NCI-H748 (cell line): ENCODE results near the gene TFF2.

Experiments used
- DNase-seq: peaks from one replicate; lab custom pipeline; 2025; ENCODE audit not compliant: unreplicated experiment; lab: John Stamatoyannopoulos, UW

Gene TFF2

GRCh38 chr21:42366292-42367010 lies 15.7 kb upstream of the TFF2 start, which contains the start of gene TFF1:
TSS of gene TFF1 (minus strand) at chr21:42366535. CDS start at chr21:42366495, 40 bp downstream.
- no peak for DNase-seq

- DNase-seq, result no peak
Observed at GRCh38 chr21:42365770-42366169, 15.0 kb upstream of the TFF2 start.

DNA sequence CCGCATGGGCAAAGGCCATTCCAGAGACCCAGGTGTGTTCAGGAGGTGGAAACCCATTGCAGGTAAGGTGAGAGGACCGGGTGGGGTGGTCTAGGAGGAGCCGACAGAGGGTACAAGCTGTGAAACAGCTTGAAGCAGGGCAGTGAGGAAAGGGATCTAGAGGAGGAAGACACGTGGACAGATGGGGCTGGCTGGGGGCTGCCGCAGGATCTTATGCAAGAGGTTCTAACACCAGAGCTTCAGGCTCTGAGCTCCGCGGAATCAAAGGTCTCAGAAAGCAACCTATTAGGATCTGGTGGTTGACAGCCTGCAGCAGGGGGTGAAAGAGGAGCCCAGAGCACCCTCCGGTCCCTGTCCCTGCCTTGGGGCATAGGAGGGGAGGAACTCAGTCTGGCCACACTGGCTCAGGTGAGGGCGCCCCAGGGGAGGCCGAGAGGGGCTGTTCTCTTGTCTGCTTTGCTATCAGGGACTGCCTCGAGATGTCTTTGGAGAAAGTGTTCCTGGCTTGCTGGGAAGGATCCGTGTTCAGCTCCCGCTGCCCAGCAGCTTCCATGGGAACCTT lies 13.6 kb upstream of the TFF2 start:
- no peak for DNase-seq

DNA sequence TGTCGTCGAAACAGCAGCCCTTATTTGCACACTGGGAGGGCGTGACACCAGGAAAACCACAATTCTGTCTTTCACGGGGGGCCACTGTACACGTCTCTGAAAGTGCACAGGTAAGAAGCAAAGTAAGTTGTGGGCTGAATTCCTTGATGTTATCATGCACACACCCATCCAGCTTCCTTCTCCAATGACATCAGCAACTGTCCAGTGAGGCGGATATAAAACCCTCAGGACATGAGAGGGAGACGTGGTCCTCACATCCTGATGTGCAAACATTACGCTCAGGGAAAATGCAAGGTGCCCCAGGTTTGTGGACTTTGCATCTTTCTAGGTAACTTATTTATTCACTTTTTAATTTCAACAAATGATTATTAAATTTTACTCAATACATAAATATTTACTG lies 12.5 kb upstream of the TFF2 start:
- no peak for DNase-seq

- no peak for DNase-seq
Observed at GRCh38 chr21:42362700-42363099, 11.9 kb upstream of the TFF2 start.

DNA sequence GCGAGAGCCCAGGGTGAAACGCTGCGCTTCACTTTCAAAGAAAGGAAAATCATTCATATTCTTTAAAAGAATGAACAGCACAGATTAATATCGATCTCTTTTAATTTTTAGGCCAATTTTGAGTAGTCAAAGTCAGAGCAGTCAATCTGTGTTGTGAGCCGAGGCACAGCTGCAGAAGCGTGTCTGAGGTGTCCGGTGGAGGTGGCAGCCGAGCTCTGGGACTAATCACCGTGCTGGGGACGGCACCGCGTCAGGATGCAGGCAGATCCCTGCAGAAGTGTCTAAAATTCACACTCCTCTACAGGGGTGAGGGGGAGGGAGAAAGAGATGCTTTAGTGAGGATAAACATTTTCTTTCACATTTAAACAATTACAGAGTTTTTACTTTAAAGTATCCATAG lies 11.4 kb upstream of the TFF2 start:
- DNase-seq, result no peak

GRCh38 chr21:42361286-42361685 lies 10.5 kb upstream of the TFF2 start:
- DNase-seq, result no peak

DNA sequence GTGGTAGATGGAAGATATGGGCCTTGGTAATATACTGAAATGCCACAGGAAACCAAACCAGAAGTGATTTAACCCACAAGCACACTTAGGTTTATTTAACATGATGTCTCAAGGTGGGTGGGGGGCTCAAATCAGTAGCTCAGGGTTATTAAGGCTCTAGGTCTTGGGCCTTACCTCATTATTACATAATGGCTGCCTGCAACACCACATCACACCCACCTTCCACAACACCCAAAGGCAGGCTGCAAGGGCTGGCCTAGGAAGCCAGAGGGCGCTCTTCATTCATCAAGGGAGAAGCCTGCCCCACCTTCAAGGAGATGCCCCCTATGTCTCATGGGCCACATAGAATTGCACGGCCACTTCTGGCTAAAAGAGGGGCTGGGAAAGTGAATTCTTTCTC lies 9.5 kb upstream of the TFF2 start:
- DNase-seq, result no peak

DNA sequence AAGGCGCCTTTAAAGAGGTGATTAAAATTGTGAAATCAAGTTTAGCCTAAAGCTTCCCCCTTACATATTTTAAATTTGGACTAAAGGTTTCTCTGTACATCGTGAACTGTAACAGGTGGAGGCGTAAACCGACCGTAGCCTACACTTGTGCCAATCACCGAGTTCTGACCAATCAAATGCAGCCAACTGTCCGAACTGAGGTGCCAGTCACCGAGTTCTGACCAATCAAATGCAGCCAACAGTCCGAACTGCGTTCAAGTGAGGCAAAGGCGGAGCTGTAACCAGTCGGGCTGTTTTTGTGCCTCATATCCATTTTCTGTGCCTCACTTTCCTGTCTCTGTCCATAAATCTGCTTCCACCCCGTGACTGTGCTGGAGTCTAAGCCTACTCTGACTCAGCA lies 8.1 kb upstream of the TFF2 start:
- no peak for DNase-seq

- DNase-seq, result no peak
Observed at GRCh38 chr21:42358261-42358660, 7.5 kb upstream of the TFF2 start.

- DNase-seq, result no peak
Observed at GRCh38 chr21:42357307-42357706, 6.5 kb upstream of the TFF2 start.

GRCh38 chr21:42356650-42357049 lies 5.9 kb upstream of the TFF2 start:
- no peak for DNase-seq

DNA sequence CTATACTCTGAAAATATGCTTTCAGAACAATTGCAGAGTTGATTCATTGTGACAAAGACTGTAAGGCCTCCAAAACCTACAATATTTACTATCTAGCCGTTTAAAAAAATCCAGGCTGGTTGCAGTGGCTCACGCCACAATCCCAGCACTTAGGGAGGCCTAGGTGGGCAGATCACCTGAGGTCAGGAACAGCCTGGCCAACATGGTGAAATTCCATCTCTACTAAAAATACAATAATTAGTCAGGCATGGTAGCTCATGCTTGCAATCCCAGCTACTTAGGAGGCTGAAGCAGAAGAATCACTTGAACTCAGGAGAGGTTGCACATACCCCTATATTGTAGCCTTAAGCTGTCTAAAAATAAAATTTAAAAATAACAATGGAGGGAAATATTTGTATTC lies 5.3 kb upstream of the TFF2 start:
- DNase-seq, result no peak

- DNase-seq, result no peak
Observed at GRCh38 chr21:42353623-42354022, 2.8 kb upstream of the TFF2 start.

- DNase-seq, result no peak
Observed at GRCh38 chr21:42352441-42353095, 1.8 kb upstream of the TFF2 start.

- DNase-seq, result no peak
Observed at GRCh38 chr21:42351626-42352440, 1.0 kb upstream of the TFF2 start.

- no peak for DNase-seq
Observed at GRCh38 chr21:42350318-42350910, 380 bp downstream of the TFF2 start.

DNA sequence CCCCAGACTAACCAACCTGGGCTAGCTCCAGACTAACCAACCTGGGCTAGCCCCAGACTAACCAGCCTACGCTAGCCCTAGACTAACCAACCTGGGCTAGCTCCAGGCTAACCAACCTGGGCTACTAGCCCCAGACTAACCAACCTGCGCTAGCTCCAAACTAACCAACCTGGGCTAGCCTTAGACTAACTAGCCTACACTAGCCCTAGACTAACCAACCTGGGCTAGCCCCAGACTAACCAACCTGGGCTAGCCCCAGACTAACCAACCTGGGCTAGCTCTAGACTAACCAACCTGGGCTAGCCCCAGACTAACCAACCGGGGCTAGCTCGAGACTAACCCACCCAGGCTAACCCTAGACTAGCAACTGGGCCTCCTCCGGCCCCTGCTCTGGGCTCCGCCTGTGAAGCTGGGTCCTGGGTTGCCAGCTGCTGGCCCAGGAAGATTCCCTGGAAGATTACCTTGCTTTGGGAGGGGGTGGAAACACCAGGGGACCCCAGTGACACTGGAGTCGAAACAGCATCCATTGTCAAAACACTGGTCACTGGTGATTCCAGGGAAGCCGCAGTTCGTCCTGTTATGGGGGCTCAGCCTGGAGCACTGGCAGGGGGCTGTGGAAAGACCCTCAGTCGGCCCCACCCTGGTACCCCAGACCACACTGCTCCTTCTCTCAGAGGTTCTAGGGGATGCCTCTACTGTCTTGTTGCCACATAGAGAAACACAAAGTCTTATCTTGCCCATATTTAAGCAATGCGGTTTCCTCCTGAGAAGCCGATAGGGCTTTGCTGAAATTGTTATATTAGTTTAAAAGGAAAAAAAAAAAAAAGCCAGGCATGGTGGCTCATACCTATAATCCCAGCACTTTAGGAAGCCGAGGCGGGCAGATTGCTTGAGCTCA lies 1.1 kb downstream of the TFF2 start:
- DNase-seq, result no peak

GRCh38 chr21:42348762-42349161 lies 2.0 kb downstream of the TFF2 start:
- DNase-seq, result no peak

GRCh38 chr21:42347601-42348327 lies 3.0 kb downstream of the TFF2 start:
- no peak for DNase-seq
